Neutrophil (primary cell): ENCODE results near the gene PLGLB1.
"Not testable (repeated sequence)": the region's sequence is repeated elsewhere in the genome, so short reads cannot be mapped to it uniquely, and the experiment has no call there.

ENCODE experiments used
- H3K27ac ChIP-seq: fragments of 200-600 bp; sonication (generic); 2 replicates; pipeline ENCODE4 v1.5.1; 2016; ENCODE audit warnings: mild to moderate bottlenecking, moderate library complexity
- H3K27me3 ChIP-seq: fragments of 200-600 bp; sonication (generic); 2 replicates; pipeline ENCODE4 v1.6.0; 2016; ENCODE audit warnings: mild to moderate bottlenecking
- H3K36me3 ChIP-seq: fragments of 200-600 bp; sonication (generic); 2 replicates; pipeline ENCODE4 v1.5.1; 2017
- H3K4me1 ChIP-seq, 2 experiments: fragments of 200-600 bp in 1 of 2; sonication (generic) in 1 of 2; 1 replicate in 1 of 2; 2 replicates in 1 of 2; pipeline versions ENCODE4 v1.5.1 to v1.6.1; 2013 to 2016; ENCODE audit warnings: low read depth in 1 of 2, low read length in 1 of 2, mild to moderate bottlenecking in 1 of 2, moderate library complexity in 1 of 2; ENCODE audit not compliant: control insufficient read depth in 1 of 2, insufficient read depth in 1 of 2
- H3K4me3 ChIP-seq, 2 experiments: fragments of 200-600 bp in 1 of 2; sonication (generic) in 1 of 2; 1 replicate in 1 of 2; 2 replicates in 1 of 2; pipeline ENCODE4 v1.5.1; 2013 to 2016; ENCODE audit warnings: low read depth in 1 of 2, low read length in 1 of 2, mild to moderate bottlenecking in 1 of 2, moderate library complexity in 1 of 2
- H3K9me3 ChIP-seq: fragments of 200-600 bp; sonication (generic); 2 replicates; pipeline ENCODE4 v1.5.1; 2016

PLGLB1 gene

GRCh38 chr2:87021744-87022143 lies at the start of gene PLGLB1:
Gene PLGLB1 (minus strand): TSS chr2:87021844. CDS start chr2:87021783, 61 bp downstream.
- H3K27ac ChIP-seq, H3K4me1 ChIP-seq, H3K9me3 ChIP-seq, H3K27me3 ChIP-seq, H3K4me3 ChIP-seq, H3K36me3 ChIP-seq: not testable (repeated sequence)

- not testable (repeated sequence) for H3K36me3 ChIP-seq, H3K27me3 ChIP-seq, H3K4me1 ChIP-seq, H3K27ac ChIP-seq, H3K4me3 ChIP-seq, H3K9me3 ChIP-seq
Measured at GRCh38 chr2:87064305-87064704, 42.7 kb upstream of the PLGLB1 start.

- H3K36me3 ChIP-seq, H3K4me1 ChIP-seq: not testable (repeated sequence)
Measured at GRCh38 chr2:87063431-87063830, 41.8 kb upstream of the PLGLB1 start.

GRCh38 chr2:87061519-87061918 lies 39.9 kb upstream of the PLGLB1 start:
- not testable (repeated sequence) for H3K27ac ChIP-seq, H3K27me3 ChIP-seq, H3K9me3 ChIP-seq, H3K4me1 ChIP-seq, H3K4me3 ChIP-seq, H3K36me3 ChIP-seq

More at GRCh38 chr2:87063431-87063830, 41.8 kb upstream of the PLGLB1 start:
- not testable (repeated sequence) for H3K27ac ChIP-seq, H3K27me3 ChIP-seq, H3K9me3 ChIP-seq, H3K4me3 ChIP-seq

GRCh38 chr2:87057606-87058005 lies 36.0 kb upstream of the PLGLB1 start:
- not testable (repeated sequence) for H3K9me3 ChIP-seq, H3K4me3 ChIP-seq, H3K27me3 ChIP-seq, H3K36me3 ChIP-seq, H3K4me1 ChIP-seq, H3K27ac ChIP-seq

GRCh38 chr2:87056843-87057242 lies 35.2 kb upstream of the PLGLB1 start:
- H3K36me3 ChIP-seq = not testable (repeated sequence)

GRCh38 chr2:87056435-87056834 lies 34.8 kb upstream of the PLGLB1 start:
- not testable (repeated sequence) for H3K4me3 ChIP-seq, H3K4me1 ChIP-seq, H3K9me3 ChIP-seq

More at GRCh38 chr2:87056843-87057242, 35.2 kb upstream of the PLGLB1 start:
- H3K27me3 ChIP-seq, H3K4me3 ChIP-seq, H3K27ac ChIP-seq, H3K9me3 ChIP-seq, H3K4me1 ChIP-seq: not testable (repeated sequence)

GRCh38 chr2:87054375-87054774 lies 32.7 kb upstream of the PLGLB1 start:
- not testable (repeated sequence) for H3K9me3 ChIP-seq, H3K27ac ChIP-seq, H3K36me3 ChIP-seq, H3K4me3 ChIP-seq, H3K27me3 ChIP-seq, H3K4me1 ChIP-seq

More at GRCh38 chr2:87056435-87056834, 34.8 kb upstream of the PLGLB1 start:
- not testable (repeated sequence) for H3K27me3 ChIP-seq, H3K36me3 ChIP-seq, H3K27ac ChIP-seq

- not testable (repeated sequence) for H3K4me3 ChIP-seq, H3K27me3 ChIP-seq, H3K4me1 ChIP-seq, H3K27ac ChIP-seq, H3K36me3 ChIP-seq, H3K9me3 ChIP-seq
Measured at GRCh38 chr2:87041321-87041978, 19.8 kb upstream of the PLGLB1 start.

GRCh38 chr2:87028607-87029006 lies 7.0 kb upstream of the PLGLB1 start:
- not testable (repeated sequence) for H3K36me3 ChIP-seq, H3K4me1 ChIP-seq, H3K4me3 ChIP-seq, H3K9me3 ChIP-seq, H3K27me3 ChIP-seq, H3K27ac ChIP-seq

- not testable (repeated sequence) for H3K27me3 ChIP-seq, H3K4me1 ChIP-seq, H3K9me3 ChIP-seq, H3K27ac ChIP-seq, H3K36me3 ChIP-seq, H3K4me3 ChIP-seq
Measured at GRCh38 chr2:87026816-87027215, 5.2 kb upstream of the PLGLB1 start.

- H3K27me3 ChIP-seq, H3K36me3 ChIP-seq, H3K9me3 ChIP-seq, H3K4me3 ChIP-seq, H3K27ac ChIP-seq, H3K4me1 ChIP-seq: not testable (repeated sequence)
Measured at GRCh38 chr2:87025927-87026326, 4.3 kb upstream of the PLGLB1 start.

GRCh38 chr2:87023988-87024615 lies 2.5 kb upstream of the PLGLB1 start:
- H3K27me3 ChIP-seq, H3K4me3 ChIP-seq, H3K27ac ChIP-seq, H3K9me3 ChIP-seq, H3K4me1 ChIP-seq, H3K36me3 ChIP-seq: not testable (repeated sequence)

GRCh38 chr2:87021043-87021442 lies 601 bp downstream of the PLGLB1 start:
- H3K9me3 ChIP-seq, H3K36me3 ChIP-seq, H3K4me1 ChIP-seq, H3K27me3 ChIP-seq, H3K4me3 ChIP-seq, H3K27ac ChIP-seq: not testable (repeated sequence)
